ENCODE data around the gene KCNA10. TPM values are rescaled to one million over a fixed set of nuclear protein-coding genes. Genes with fewer than 3 reads are reported as not detected.

Gene KCNA10
- polyA plus RNA-seq, 1 donor (not counting 4 experiments of a cell fraction or from before 2014, with no cell fraction given): not detected

- H2AFZ ChIP-seq (ENCODE audit: control insufficient read depth, low read length): no peak overlapping the region
- no peaks in the 10 kb centered on the region for H3K9me1 ChIP-seq (ENCODE audit: control insufficient read depth, extremely low read depth, insufficient read depth, low read length)
- H3K4me3 ChIP-seq (ENCODE audit: control insufficient read depth in 2 of 3, extremely low read depth in 1 of 3, insufficient read depth in 2 of 3, low read depth in 1 of 3, low read length in 3 of 3): no peak overlapping the region
- TF ChIP-seq EZH2 (IDR thresholded peaks at IDR 0.05; ENCODE audit: low read length) (no peak), CTCF (optimal IDR thresholded peaks at IDR 0.05 in 1 of 3, IDR thresholded peaks at IDR 0.05 in 1 of 3, conservative IDR thresholded peaks at IDR 0.05 in 1 of 3; ENCODE audit: extremely low read depth in 1 of 3, insufficient read depth in 2 of 3, low read length in 3 of 3) (no peak)
- FAIRE-seq (no peak), DNase-seq (ENCODE audit: low read depth, low spot score) (no peak)
- no peak overlapping the region for H3K27ac ChIP-seq (ENCODE audit: control insufficient read depth, insufficient read depth, low read length)
- H3K79me2 ChIP-seq (ENCODE audit: control insufficient read depth, insufficient read depth, low read length): no peaks in the 10 kb centered on the region
- no peak overlapping the region for H3K9ac ChIP-seq (ENCODE audit: control insufficient read depth, extremely low read depth, insufficient read depth, low read length)
- H3K9me3 ChIP-seq (ENCODE audit: control insufficient read depth, low read depth, low read length): no peaks in the 10 kb centered on the region
- dilution Hi-C loops (cut with MboI; ENCODE audit: extremely low pct_ligation_motif_present, low sequenced_read_pairs): no loop called here
- no peak overlapping the region for H3K4me2 ChIP-seq (ENCODE audit: control insufficient read depth, extremely low read depth, insufficient read depth, low read depth, low read length)
- H3K27me3 ChIP-seq (ENCODE audit: control insufficient read depth, extremely low read depth, insufficient read depth, low read length): peaks cover 11% of the 10 kb centered on the region
- no peaks in the 10 kb centered on the region for H4K20me1 ChIP-seq (ENCODE audit: control insufficient read depth, extremely low read depth, insufficient read depth, low read length)
- peaks cover 12% of the 10 kb centered on the region for H3K4me1 ChIP-seq (ENCODE audit: control insufficient read depth, extremely low read depth, insufficient read depth, low read length)
- H3K36me3 ChIP-seq (ENCODE audit: control insufficient read depth in 2 of 2, extremely low read depth in 1 of 2, insufficient read depth in 2 of 2, low read length in 2 of 2): no peaks in the 10 kb centered on the region
Measured at GRCh38 chr1:110522560-110522959, 3.6 kb upstream of the KCNA10 start.

GRCh38 chr1:110520827-110521226 is 1.9 kb upstream of the KCNA10 start:
- H3K79me2 ChIP-seq (ENCODE audit: control insufficient read depth, insufficient read depth, low read length): no peaks in the 10 kb centered on the region
- no peak for FAIRE-seq
- H3K4me1 ChIP-seq (ENCODE audit: control insufficient read depth, extremely low read depth, insufficient read depth, low read length): peaks cover 12% of the 10 kb centered on the region
- H3K4me3 ChIP-seq (ENCODE audit: control insufficient read depth in 2 of 3, extremely low read depth in 1 of 3, insufficient read depth in 2 of 3, low read depth in 1 of 3, low read length in 3 of 3): no peak overlapping the region
- no peak overlapping the region for H2AFZ ChIP-seq (ENCODE audit: control insufficient read depth, low read length)
- H3K36me3 ChIP-seq (ENCODE audit: control insufficient read depth in 2 of 2, extremely low read depth in 1 of 2, insufficient read depth in 2 of 2, low read length in 2 of 2): no peaks in the 10 kb centered on the region
- H3K9me3 ChIP-seq (ENCODE audit: control insufficient read depth, low read depth, low read length): no peaks in the 10 kb centered on the region
- H3K9me1 ChIP-seq (ENCODE audit: control insufficient read depth, extremely low read depth, insufficient read depth, low read length): no peaks in the 10 kb centered on the region
- dilution Hi-C loops (cut with MboI; ENCODE audit: extremely low pct_ligation_motif_present, low sequenced_read_pairs): no loop called here
- no peak overlapping the region for H3K4me2 ChIP-seq (ENCODE audit: control insufficient read depth, extremely low read depth, insufficient read depth, low read depth, low read length)
- no peak overlapping the region for H3K27ac ChIP-seq (ENCODE audit: control insufficient read depth, insufficient read depth, low read length)
- peaks cover 5% of the 10 kb centered on the region for H3K27me3 ChIP-seq (ENCODE audit: control insufficient read depth, extremely low read depth, insufficient read depth, low read length)
- DNase-seq (ENCODE audit: low read depth, low spot score): no peak
- no peaks in the 10 kb centered on the region for H4K20me1 ChIP-seq (ENCODE audit: control insufficient read depth, extremely low read depth, insufficient read depth, low read length)
- no peak overlapping the region for H3K9ac ChIP-seq (ENCODE audit: control insufficient read depth, extremely low read depth, insufficient read depth, low read length)
- TF ChIP-seq EZH2 (IDR thresholded peaks at IDR 0.05; ENCODE audit: low read length) (no peak), CTCF (optimal IDR thresholded peaks at IDR 0.05 in 1 of 3, IDR thresholded peaks at IDR 0.05 in 1 of 3, conservative IDR thresholded peaks at IDR 0.05 in 1 of 3; ENCODE audit: extremely low read depth in 1 of 3, insufficient read depth in 2 of 3, low read length in 3 of 3) (no peak)

Data from keratinocyte (primary cell).